Thoracic aorta (tissue), 2 donors: ENCODE data around the gene CNTN2. TPM values are rescaled to one million over a fixed set of nuclear protein-coding genes. Genes with fewer than 3 reads are reported as not detected.

Experiments
- ATAC-seq: fragments of 150-250 bp; one replicate; pipeline ENCODE4 v1.8.0; 2017; ENCODE audit warnings: low read depth; ENCODE audit not compliant: insufficient number of reproducible peaks, low FRiP score
- DNase-seq: peaks from one replicate; pipeline ENCODE4 v3.0.0-alpha.2; 2020; ENCODE audit warnings: low spot score
- H3K27ac ChIP-seq, 2 donors: fragments of 200-600 bp; sonication (generic); 1 replicate in 1 of 2; 2 replicates in 1 of 2; pipeline ENCODE4 v1.5.1; 2016; ENCODE audit warnings: mild to moderate bottlenecking in 2 of 2, moderate library complexity in 2 of 2
- H3K27me3 ChIP-seq: fragments of 200-600 bp; sonication (generic); replicated peaks from 2 replicates; pipeline ENCODE4 v1.6.0; 2016; ENCODE audit warnings: mild to moderate bottlenecking; ENCODE audit not compliant: insufficient read depth
- H3K36me3 ChIP-seq: fragments of 200-600 bp; sonication (generic); one replicate; pipeline ENCODE4 v1.5.1; 2016
- H3K4me1 ChIP-seq, 2 donors: fragments of 200-600 bp; sonication (generic); 1 replicate in 1 of 2; 2 replicates in 1 of 2; pipeline versions ENCODE4 v1.5.1 to v1.6.0; 2016; ENCODE audit warnings: low read depth in 2 of 2, mild to moderate bottlenecking in 1 of 2; ENCODE audit not compliant: control insufficient read depth in 1 of 2
- H3K4me3 ChIP-seq: fragments of 200-600 bp; sonication (generic); 2 replicates; pipeline ENCODE4 v1.5.1; 2016; ENCODE audit warnings: mild to moderate bottlenecking
- H3K9me3 ChIP-seq: fragments of 200-600 bp; sonication (generic); 2 replicates; pipeline ENCODE4 v1.5.1; 2016
- CTCF ChIP-seq: fragments of 200-600 bp; sonication (generic); IDR thresholded peaks from one replicate; pipeline ENCODE4 v1.5.1; 2019; ENCODE audit warnings: antibody characterized with exemption
- total RNA-seq, 2 donors: library from RNA; depleted of rRNA; stranded (reverse); fragments of >200 nt; gene quantifications; one replicate each; pipeline versions ENCODE4 v1.1.0 to v1.2.3, GENCODE V29; 2016

The CNTN2 gene
- total RNA-seq, 2 donors from 2014 or later, result 0.68 to 1.4 TPM

- TF ChIP-seq CTCF, result no peak
- H3K4me3 ChIP-seq, result no peak overlapping the region
- no peaks in the 10 kb centered on the region for H3K36me3 ChIP-seq
- peaks cover 0 to 3% of the 10 kb centered on the region in 2 donors for H3K4me1 ChIP-seq
- ATAC-seq (no peak), DNase-seq (no peak)
- no peak overlapping the region for H3K27ac ChIP-seq
- no peaks in the 10 kb centered on the region for H3K9me3 ChIP-seq
- H3K27me3 ChIP-seq, result no peaks in the 10 kb centered on the region
Measured at GRCh38 chr1:205057808-205058575, 15.0 kb downstream of the CNTN2 start.

GRCh38 chr1:205058853-205059252 lies 15.8 kb downstream of the CNTN2 start:
- no peak overlapping the region for H3K4me3 ChIP-seq
- no peak for TF ChIP-seq CTCF
- ATAC-seq, result no peak

GRCh38 chr1:205059660-205060059 lies 16.6 kb downstream of the CNTN2 start:
- H3K4me1 ChIP-seq, result peaks cover 0 to 3% of the 10 kb centered on the region in 2 donors
- no peak for DNase-seq
- no peak for ATAC-seq

More at GRCh38 chr1:205058853-205059252, 15.8 kb downstream of the CNTN2 start:
- no peak for DNase-seq
- Histone ChIP-seq H3K27me3 (no peaks in the 10 kb centered on the region), H3K27ac (no peak overlapping the region), H3K36me3 (no peaks in the 10 kb centered on the region), H3K4me1 (peaks cover 0 to 3% of the 10 kb centered on the region in 2 donors), H3K9me3 (no peaks in the 10 kb centered on the region)

GRCh38 chr1:205060746-205061145 lies 17.7 kb downstream of the CNTN2 start:
- peaks cover 0 to 3% of the 10 kb centered on the region in 2 donors for H3K4me1 ChIP-seq
- H3K27me3 ChIP-seq, result no peaks in the 10 kb centered on the region
- ATAC-seq (no peak), DNase-seq (no peak)
- H3K9me3 ChIP-seq, result no peaks in the 10 kb centered on the region
- TF ChIP-seq CTCF, result no peak
- no peaks in the 10 kb centered on the region for H3K36me3 ChIP-seq
- no peak overlapping the region for H3K4me3 ChIP-seq
- no peak overlapping the region for H3K27ac ChIP-seq

More at GRCh38 chr1:205059660-205060059, 16.6 kb downstream of the CNTN2 start:
- no peak overlapping the region for H3K27ac ChIP-seq
- H3K36me3 ChIP-seq, result no peaks in the 10 kb centered on the region
- no peaks in the 10 kb centered on the region for H3K9me3 ChIP-seq
- no peak for TF ChIP-seq CTCF
- no peaks in the 10 kb centered on the region for H3K27me3 ChIP-seq
- no peak overlapping the region for H3K4me3 ChIP-seq

GRCh38 chr1:205061227-205061626 lies 18.2 kb downstream of the CNTN2 start:
- no peak overlapping the region for H3K27ac ChIP-seq
- no peak for ATAC-seq

More at GRCh38 chr1:205061227-205061626, 18.2 kb downstream of the CNTN2 start:
- no peaks in the 10 kb centered on the region for H3K27me3 ChIP-seq
- no peak for DNase-seq
- H3K36me3 ChIP-seq, result no peaks in the 10 kb centered on the region
- no peak for TF ChIP-seq CTCF
- no peaks in the 10 kb centered on the region for H3K9me3 ChIP-seq
- H3K4me3 ChIP-seq, result no peak overlapping the region
- H3K4me1 ChIP-seq, result peaks cover 0 to 3% of the 10 kb centered on the region in 2 donors
